Liver (tissue), 9 donors: ENCODE measurements around the gene AMPD1. TPM values are rescaled to one million over a fixed set of nuclear protein-coding genes. Genes with fewer than 3 reads are reported as not detected.

Experiments
- DNase-seq: peaks from one replicate; pipeline ENCODE4 v3.0.0-alpha.2; 2017; ENCODE audit warnings: low spot score
- H3K27ac ChIP-seq, 2 donors: one replicate each; pipeline ENCODE4 v1.7.0; 2013; ENCODE audit warnings: inconsistent platforms in 2 of 2, low read length in 2 of 2, control low read depth in 1 of 2, low read depth in 1 of 2, mild to moderate bottlenecking in 1 of 2
- H3K27me3 ChIP-seq, 4 donors: one replicate each; pipeline versions ENCODE4 v1.6.1 to v1.7.0; 2013; ENCODE audit warnings: low read length in 3 of 4, inconsistent platforms in 1 of 4, mild to moderate bottlenecking in 1 of 4, moderate library complexity in 1 of 4; ENCODE audit not compliant: control insufficient read depth in 4 of 4, insufficient read depth in 4 of 4
- H3K36me3 ChIP-seq, 4 donors: one replicate each; pipeline versions ENCODE4 v1.6.1 to v1.7.0; 2013; ENCODE audit warnings: low read length in 3 of 4, mild to moderate bottlenecking in 3 of 4, low read depth in 1 of 4, moderate library complexity in 1 of 4; ENCODE audit not compliant: control insufficient read depth in 4 of 4, insufficient read depth in 3 of 4
- H3K4me1 ChIP-seq, 4 donors: one replicate each; pipeline versions ENCODE4 v1.6.1 to v1.7.0; 2013; ENCODE audit warnings: low read length in 3 of 4, mild to moderate bottlenecking in 3 of 4, moderate library complexity in 1 of 4; ENCODE audit not compliant: control insufficient read depth in 4 of 4, insufficient read depth in 4 of 4
- H3K4me3 ChIP-seq, 3 donors: one replicate each; pipeline versions ENCODE4 v1.6.1 to v1.7.0; 2013; ENCODE audit warnings: low read length in 3 of 3, control low read depth in 1 of 3, low read depth in 1 of 3, mild to moderate bottlenecking in 1 of 3
- H3K9ac ChIP-seq, 2 donors: one replicate each; pipeline ENCODE4 v1.7.0; 2013; ENCODE audit warnings: low read length in 2 of 2, mild to moderate bottlenecking in 2 of 2, moderate library complexity in 2 of 2, control low read depth in 1 of 2, low read depth in 1 of 2
- H3K9me3 ChIP-seq, 4 donors: one replicate each; pipeline versions ENCODE4 v1.6.1 to v1.7.0; 2013; ENCODE audit warnings: low read length in 3 of 4; ENCODE audit not compliant: control insufficient read depth in 4 of 4
- ATF3 ChIP-seq: IDR thresholded peaks from 2 replicates; pipeline ENCODE4 v1.6.1; 2016; ENCODE audit warnings: antibody characterized with exemption
- CTCF ChIP-seq: fragments of 150-350 bp; IDR thresholded peaks from 2 replicates; pipeline ENCODE4 v1.5.1; 2017; ENCODE audit warnings: improper control_type of control experiment, low read depth, low read length; ENCODE audit not compliant: missing input control
- EGR1 ChIP-seq, 2 donors: IDR thresholded peaks; 2 replicates each; pipeline ENCODE4 v1.6.1; 2016 to 2018; ENCODE audit warnings: antibody characterized with exemption in 2 of 2, low read depth in 2 of 2
- FOXA1 ChIP-seq: IDR thresholded peaks from 2 replicates; pipeline ENCODE4 v1.6.1; 2016; ENCODE audit warnings: antibody characterized with exemption
- FOXA2 ChIP-seq: IDR thresholded peaks from 2 replicates; pipeline ENCODE4 v1.6.1; 2016; ENCODE audit warnings: antibody characterized with exemption
- GABPA ChIP-seq, 2 donors: IDR thresholded peaks in 1 of 2; conservative IDR thresholded peaks in 1 of 2; 2 replicates each; pipeline ENCODE4 v1.6.1; 2016; ENCODE audit warnings: antibody characterized with exemption in 2 of 2, mild to moderate bottlenecking in 1 of 2, moderate library complexity in 1 of 2
- HNF4A ChIP-seq, 2 donors: conservative IDR thresholded peaks; 2 replicates each; pipeline ENCODE4 v1.6.1; 2016; ENCODE audit warnings: antibody characterized with exemption in 2 of 2, mild to moderate bottlenecking in 2 of 2
- HNF4G ChIP-seq: IDR thresholded peaks from 2 replicates; pipeline ENCODE4 v1.6.1; 2016; ENCODE audit warnings: antibody characterized with exemption
- JUND ChIP-seq, 2 donors: IDR thresholded peaks; 2 replicates each; pipeline ENCODE4 v1.6.1; 2016; ENCODE audit warnings: antibody characterized with exemption in 2 of 2
- MAX ChIP-seq: IDR thresholded peaks from 2 replicates; pipeline ENCODE4 v1.6.1; 2016; ENCODE audit warnings: antibody characterized with exemption
- NR2F2 ChIP-seq: IDR thresholded peaks from 2 replicates; pipeline ENCODE4 v1.6.1; 2016; ENCODE audit warnings: antibody characterized with exemption
- RAD21 ChIP-seq, 2 donors: IDR thresholded peaks; 2 replicates each; pipeline ENCODE4 v1.6.1; 2016; ENCODE audit warnings: antibody characterized with exemption in 2 of 2, mild to moderate bottlenecking in 2 of 2
- REST ChIP-seq: IDR thresholded peaks from 2 replicates; pipeline ENCODE4 v1.6.1; 2016; ENCODE audit warnings: antibody characterized with exemption, mild to moderate bottlenecking
- RXRA ChIP-seq, 2 donors: IDR thresholded peaks; 2 replicates each; pipeline ENCODE4 v1.6.1; 2017 to 2018; ENCODE audit warnings: antibody characterized with exemption in 2 of 2, mild to moderate bottlenecking in 1 of 2
- SP1 ChIP-seq: IDR thresholded peaks from 2 replicates; pipeline ENCODE4 v1.6.1; 2018; ENCODE audit warnings: antibody characterized with exemption, mild to moderate bottlenecking
- TAF1 ChIP-seq: conservative IDR thresholded peaks from 2 replicates; pipeline ENCODE4 v1.6.1; 2016; ENCODE audit warnings: antibody characterized with exemption, mild to moderate bottlenecking
- YY1 ChIP-seq: IDR thresholded peaks from 2 replicates; pipeline ENCODE4 v1.6.1; 2016; ENCODE audit warnings: antibody characterized with exemption, mild to moderate bottlenecking
- WGBS: extraction: QIAGEN DNeasy Blood & Tissue Kit; methylation state at CpG from one replicate; pipeline ENCODE4 v1.1.7; 2013; 5-methylcytosine and 5-hydroxymethylcytosine counted together
- polyA plus RNA-seq, 2 donors: library from polyadenylated mRNA; stranded (reverse) in 1 of 2; unstranded in 1 of 2; fragments of 200-250 nt in 1 of 2; fragments of >200 nt in 1 of 2; fragmentation: Nextera tagmentation in 1 of 2; extraction: Ambion mirVana in 1 of 2; gene quantifications; one replicate each; pipeline versions ENCODE4 v1.2.1 to v1.2.3, GENCODE V29; 2013 to 2015
- total RNA-seq, 2 donors: library from RNA; depleted of rRNA; stranded (reverse); fragments of >200 nt; gene quantifications; one replicate each; pipeline ENCODE4 v1.2.3, GENCODE V29; 2014
- donor health status: healthy.
- donor health status: healthy.
- donor health status: healthy.
- donor health status: healthy.
- donor health status: healthy.

Gene AMPD1
- total and polyA plus RNA-seq, 4 donors = 0.03 TPM; not detected in 3

GRCh38 chr1:114702737-114703136, 7.4 kb upstream of the AMPD1 start:
- Histone ChIP-seq H3K9me3 (no peaks in the 10 kb centered on the region), H3K27me3 (no peaks in the 10 kb centered on the region), H3K27ac (no peak overlapping the region), H3K9ac (no peak overlapping the region), H3K36me3 (peaks cover 3 to 15% (median 14%) of the 10 kb centered on the region in 4 donors), H3K4me1 (no peaks in the 10 kb centered on the region), H3K4me3 (no peak overlapping the region)
- no peak for DNase-seq
- TF ChIP-seq YY1 = no peak
- TF ChIP-seq HNF4A (conservative IDR thresholded peaks at IDR 0.05) = no peak
- no peak for TF ChIP-seq TAF1
- no peak for TF ChIP-seq MAX
- TF ChIP-seq EGR1 (IDR thresholded peaks at IDR 0.05; ENCODE audit: low read depth in 2 of 2) = no peak
- no peak for TF ChIP-seq RAD21 (IDR thresholded peaks at IDR 0.05)
- no peak for TF ChIP-seq HNF4G
- TF ChIP-seq ATF3 = no peak
- TF ChIP-seq SP1 = no peak
- WGBS = 94% methylated on average over 5 of the region's 5 CpGs

- TF ChIP-seq YY1 (no peak), CTCF (no peak), RAD21 (IDR thresholded peaks at IDR 0.05) (no peak), GABPA (IDR thresholded peaks at IDR 0.05 in 1 of 2, conservative IDR thresholded peaks at IDR 0.05 in 1 of 2) (no peak), RXRA (IDR thresholded peaks at IDR 0.05) (no peak), FOXA1 (no peak), NR2F2 (no peak), MAX (no peak), ATF3 (no peak), JUND (IDR thresholded peaks at IDR 0.05) (no peak), FOXA2 (no peak), REST (no peak), EGR1 (IDR thresholded peaks at IDR 0.05; ENCODE audit: low read depth in 2 of 2) (no peak)
- Histone ChIP-seq H3K27ac (no peak overlapping the region), H3K27me3 (no peaks in the 10 kb centered on the region), H3K4me1 (peaks cover 0 to 8% (median 3%) of the 10 kb centered on the region in 4 donors), H3K9me3 (no peaks in the 10 kb centered on the region), H3K36me3 (peaks cover 1 to 8% (median 7%) of the 10 kb centered on the region in 4 donors), H3K9ac (no peak overlapping the region), H3K4me3 (no peak overlapping the region)
- WGBS = 22% methylated on average over 2 of the region's 2 CpGs
- no peak for DNase-seq
Observed at GRCh38 chr1:114701931-114702330, 6.6 kb upstream of the AMPD1 start.
